ENCODE results near the gene EXTL1.
A peak's percentile ranks its signal among the peaks of the same experiment; 100 is the strongest.
"Not testable (repeated sequence)": the region's sequence is repeated elsewhere in the genome, so short reads cannot be mapped to it uniquely, and the experiment has no call there.

The EXTL1 gene

GRCh38 chr1:26021647-26022403, at the start of gene EXTL1:
EXTL1 (plus strand) TSS chr1:26021775; CDS start chr1:26022647, 872 bp downstream.
- peak; percentile 20 for DNase-seq

- DNase-seq, result no peak
These were observed 49.8 kb upstream of the EXTL1 start for GRCh38 chr1:25971811-25972180.

- DNase-seq, result no peak
These were observed 47.8 kb upstream of the EXTL1 start for GRCh38 chr1:25973610-25974321.

DNA sequence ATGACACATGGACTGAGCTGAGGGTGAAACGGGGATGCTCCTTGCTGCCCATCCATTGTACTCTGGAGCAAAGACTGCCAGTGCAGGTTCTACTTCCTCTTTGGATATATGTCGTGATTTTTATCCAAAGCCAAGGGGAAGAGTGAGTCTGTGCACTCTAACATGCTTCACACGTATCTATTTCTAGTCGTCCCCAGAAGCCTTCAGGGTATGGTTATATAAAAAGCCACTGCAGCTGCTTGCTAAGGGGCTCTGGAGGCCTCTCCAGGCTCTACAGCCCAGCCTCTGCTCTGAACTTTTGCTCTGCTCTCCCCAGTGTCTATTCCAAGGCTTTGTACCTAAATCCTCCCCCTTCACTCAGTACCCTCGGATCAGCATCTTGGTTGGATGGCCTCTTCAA, 43.8 kb upstream of the EXTL1 start:
- DNase-seq, result no peak

DNA sequence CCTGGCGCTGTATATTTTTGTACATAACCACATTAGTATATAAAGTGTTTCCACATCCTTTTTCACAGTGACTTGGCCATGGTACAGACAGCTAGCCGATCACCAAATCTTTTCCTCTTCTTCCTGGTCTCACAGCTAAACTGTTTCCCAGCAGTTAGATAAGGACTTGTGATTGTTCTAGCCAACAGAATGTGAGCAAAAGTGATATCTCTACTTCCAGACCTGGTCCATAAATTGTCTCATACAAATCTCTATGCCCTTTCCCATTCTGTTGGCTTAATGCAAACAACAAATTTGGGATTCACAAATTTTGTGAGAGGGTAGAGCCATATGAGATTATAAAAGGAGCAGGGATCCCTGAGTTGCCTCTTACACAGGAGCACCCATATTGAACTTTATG, 43.2 kb upstream of the EXTL1 start:
- no peak for DNase-seq

GRCh38 chr1:25979210-25979609, 42.4 kb upstream of the EXTL1 start:
- DNase-seq, result no peak

DNA sequence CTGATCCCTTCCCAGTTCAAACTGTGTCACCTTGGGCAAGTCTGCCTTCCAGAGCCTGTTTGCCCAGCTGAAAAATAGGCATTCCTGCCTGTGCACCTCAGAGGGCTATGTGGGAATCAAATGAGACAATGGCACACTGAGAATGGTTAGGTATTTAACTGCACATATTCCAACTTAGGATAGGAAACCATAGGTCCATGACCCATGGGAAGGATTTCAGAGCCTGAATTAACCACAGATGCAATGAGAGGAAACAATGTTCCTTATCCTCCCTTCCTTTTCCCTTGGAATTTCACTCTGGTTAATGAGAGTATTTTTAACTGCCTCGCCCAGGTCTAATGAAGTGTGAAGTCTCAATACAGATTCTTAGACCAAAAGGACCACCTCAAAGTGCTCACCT, 36.4 kb upstream of the EXTL1 start:
- no peak for DNase-seq

DNA sequence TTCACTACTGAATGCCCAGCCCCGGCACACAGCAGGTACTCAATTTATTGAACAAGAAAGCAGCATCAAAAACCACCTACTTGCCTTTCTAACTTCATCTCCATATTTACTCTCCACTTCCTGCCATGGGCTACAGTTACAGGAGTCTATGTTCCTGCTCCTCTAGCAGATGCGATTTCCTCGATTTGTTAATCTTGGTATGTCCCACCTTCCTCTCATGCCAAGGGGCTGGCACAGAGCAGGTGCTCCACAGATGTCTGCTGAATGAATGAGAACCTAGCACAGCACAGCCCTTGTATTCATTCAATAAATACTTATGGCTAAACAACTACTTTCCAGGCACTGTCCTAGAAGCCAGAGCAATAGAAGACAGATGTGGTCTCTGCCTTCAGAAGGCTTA, 35.9 kb upstream of the EXTL1 start:
- no peak for DNase-seq

DNA sequence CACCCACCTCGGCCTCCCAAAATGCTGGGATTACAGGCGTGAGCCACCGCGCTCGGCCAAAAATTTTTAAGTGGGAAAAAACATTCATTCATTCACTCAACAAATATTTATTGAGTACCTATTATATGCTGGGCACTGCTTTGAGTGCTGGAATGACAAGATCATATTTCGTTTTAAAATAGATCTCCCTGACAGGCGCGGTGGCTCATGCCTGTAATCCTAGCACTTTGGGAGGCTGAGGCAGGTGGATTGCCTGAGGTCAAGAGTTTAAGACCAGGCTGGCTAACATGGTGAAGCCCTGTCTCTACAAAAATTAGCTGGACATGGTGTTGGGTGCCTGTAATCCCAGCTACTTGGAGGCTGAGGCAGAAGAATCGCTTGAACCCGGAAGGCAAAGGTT, 34.8 kb upstream of the EXTL1 start:
- not testable (repeated sequence) for DNase-seq

DNA sequence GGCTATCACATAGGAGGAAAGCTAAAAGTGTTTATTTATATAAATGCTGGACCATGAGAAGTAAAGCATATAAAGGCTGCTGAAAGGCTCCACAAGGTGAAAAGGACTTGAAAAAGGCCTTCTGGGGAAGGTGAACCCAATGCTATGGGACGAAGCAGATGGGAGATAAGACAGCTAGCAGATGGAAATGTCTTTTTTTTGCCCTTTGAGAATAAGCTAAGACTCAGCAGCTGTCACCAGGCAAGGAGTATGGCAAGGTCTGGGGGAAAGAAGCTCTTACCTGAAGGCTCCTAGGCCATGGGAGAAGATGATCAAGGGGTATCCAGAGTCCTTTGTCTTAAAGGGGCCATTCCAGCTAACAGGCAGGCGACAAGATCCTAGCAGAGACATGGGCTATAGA, 33.6 kb upstream of the EXTL1 start:
- no peak for DNase-seq

DNA sequence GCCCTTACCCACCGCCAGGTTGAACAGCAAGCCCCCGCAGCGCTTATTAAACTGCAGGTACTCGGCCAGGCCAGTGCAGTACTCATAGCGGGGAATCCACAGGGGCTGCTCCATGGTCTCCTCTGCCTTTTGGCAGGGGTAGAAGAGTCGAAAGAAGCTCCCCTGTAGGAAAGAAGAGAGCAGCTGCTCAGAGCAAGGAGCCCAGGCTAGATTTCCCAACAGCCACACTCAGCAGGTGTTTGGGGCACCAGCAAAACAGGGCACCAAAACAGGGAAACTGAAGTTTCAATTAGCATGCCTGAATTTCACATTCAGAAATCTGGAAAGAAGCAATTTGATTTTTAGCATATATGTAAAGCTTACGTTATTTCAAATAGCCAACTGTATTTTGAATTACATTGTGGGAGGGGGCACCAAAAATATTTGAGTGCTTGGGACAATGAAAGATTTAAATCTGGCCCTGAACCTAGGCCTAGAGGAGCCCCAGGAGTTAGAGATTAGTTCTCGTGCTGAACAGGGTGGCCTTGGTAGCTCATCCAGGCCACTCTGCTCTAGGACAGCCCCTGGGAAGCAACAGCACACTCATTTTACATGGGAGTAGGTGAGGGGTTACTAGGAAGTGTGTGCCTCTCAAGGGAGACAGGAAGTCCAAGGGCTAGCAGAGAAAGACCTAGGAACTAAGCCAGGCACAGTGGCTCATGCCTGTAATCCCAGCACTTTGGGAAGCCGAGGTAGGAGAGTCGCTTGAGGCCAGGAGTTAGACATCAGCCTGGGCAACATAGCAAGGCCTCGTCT, 31.9 kb upstream of the EXTL1 start:
- no peak for DNase-seq

DNA sequence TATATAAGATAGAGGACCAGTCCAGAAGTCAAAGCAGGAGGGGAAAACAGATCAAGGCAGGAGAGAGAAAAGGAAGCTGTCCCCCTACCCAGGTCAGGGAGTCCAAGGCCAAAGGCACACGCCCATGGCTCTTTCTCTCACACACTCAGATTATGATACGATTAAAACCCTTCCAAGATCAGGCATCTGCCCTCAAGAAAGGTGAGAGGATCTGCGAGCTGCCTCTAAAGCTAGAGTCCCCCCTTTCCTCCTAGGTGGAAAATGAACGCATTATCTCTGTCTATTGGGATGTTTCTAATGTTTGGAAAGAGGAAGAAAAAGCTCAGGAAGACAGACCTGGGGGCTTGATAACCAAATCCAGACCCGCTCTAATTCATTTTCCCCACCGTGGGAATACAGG, 31.3 kb upstream of the EXTL1 start:
- no peak for DNase-seq

DNA sequence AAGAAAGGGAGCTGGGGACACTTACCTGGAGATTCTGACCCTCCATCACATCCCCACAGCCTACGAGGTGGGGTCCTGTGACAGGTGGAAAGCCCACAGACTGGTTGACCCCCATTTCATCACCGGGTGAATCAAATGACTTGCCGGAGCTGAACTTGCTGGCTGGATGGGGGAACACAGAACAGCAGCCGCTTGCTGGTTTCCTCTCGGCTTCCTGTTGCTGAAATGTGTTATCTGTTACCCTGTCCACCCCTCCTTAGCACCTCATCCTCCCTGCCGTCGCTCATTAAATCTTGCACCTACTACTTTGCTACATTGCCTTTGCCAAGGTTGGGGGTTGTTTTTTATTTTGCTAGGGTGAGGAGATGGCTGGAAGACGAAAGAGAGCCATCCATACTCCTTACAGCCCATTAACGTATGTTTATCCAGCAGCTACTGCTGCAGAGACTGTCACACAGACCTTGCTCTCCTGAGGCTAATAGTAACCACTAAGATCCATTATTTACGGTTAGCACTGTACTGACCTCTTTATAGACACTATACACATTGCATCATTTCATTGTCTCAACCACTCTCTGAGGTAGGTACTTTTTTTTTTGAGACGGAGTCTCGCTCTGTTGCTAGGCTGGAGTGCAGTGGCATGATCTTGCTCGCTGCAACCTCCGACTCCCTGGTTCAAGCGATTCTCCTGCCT, 30.7 kb upstream of the EXTL1 start:
- DNase-seq, result no peak

- DNase-seq, result no peak
These were observed 29.5 kb upstream of the EXTL1 start for GRCh38 chr1:25991937-25992688.

DNA sequence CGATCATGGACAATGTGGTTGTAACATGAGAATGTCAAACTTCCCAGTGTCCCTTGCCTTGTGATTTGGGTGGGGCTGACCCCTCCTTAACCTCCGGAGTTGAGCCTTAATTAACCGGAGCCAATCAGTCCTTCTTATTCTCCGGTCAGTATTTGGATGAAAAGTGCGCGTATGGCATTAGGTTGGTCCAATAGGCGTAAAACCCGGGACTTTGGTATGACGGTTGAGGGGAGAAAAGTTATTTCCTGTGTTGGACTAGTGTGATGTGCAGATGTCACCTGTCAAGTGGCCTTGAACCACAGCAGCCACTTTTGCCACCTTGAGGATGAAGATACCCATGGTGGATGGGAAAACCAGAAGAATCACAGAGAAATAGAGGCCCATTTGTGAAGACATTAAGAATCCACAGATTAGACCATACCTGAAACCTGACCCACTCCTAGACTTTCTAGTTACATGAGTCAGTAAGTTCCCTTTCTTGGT, 28.8 kb upstream of the EXTL1 start:
- DNase-seq, result no peak

DNA sequence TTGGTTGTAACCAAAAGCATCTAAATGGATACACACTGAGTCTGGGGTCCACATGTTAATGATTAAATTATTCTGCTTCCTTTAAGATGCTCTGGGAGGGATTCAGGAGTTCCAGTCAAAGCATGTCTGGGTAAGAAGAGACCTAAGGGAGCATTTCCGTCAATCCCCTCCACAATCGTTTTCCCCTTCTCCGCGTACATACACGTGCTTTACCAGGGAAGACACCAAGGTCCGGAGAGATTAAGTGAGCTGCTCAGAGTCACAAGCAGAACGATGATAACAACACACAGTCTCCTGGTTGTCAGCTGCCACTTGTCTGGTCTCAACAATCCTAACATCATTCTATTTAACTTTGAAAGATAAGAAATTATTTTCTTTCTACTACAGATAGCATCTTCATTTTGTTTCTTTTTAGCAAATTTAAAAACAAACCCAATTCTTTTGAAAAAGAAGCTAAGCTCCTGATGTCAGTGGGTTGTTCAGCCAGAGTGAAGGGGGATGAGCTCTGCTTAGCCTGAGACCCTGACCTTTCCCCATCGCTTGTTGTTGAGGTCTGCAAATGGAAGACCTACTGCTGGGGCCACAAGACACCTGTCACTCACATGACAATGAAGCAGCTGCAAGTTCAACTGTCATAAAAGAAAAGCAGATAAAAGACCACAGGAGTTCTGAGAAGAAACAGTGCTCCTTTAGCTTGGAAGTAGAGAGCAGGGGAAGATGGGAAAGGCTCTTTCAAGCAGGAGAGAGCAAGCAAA, 28.2 kb upstream of the EXTL1 start:
- DNase-seq, result no peak

- DNase-seq, result no peak
These were observed 27.0 kb upstream of the EXTL1 start for GRCh38 chr1:25994402-25995150.

- no peak for DNase-seq
These were observed 24.4 kb upstream of the EXTL1 start for GRCh38 chr1:25996966-25997827.

Measured in NCI-H1092 (cell line).